ENCODE results near the gene SORCS2.

SORCS2 gene

GRCh38 chr4:7632341-7632740 lies 440.0 kb downstream of the SORCS2 start:
- TF ChIP-seq, protein P1, sequence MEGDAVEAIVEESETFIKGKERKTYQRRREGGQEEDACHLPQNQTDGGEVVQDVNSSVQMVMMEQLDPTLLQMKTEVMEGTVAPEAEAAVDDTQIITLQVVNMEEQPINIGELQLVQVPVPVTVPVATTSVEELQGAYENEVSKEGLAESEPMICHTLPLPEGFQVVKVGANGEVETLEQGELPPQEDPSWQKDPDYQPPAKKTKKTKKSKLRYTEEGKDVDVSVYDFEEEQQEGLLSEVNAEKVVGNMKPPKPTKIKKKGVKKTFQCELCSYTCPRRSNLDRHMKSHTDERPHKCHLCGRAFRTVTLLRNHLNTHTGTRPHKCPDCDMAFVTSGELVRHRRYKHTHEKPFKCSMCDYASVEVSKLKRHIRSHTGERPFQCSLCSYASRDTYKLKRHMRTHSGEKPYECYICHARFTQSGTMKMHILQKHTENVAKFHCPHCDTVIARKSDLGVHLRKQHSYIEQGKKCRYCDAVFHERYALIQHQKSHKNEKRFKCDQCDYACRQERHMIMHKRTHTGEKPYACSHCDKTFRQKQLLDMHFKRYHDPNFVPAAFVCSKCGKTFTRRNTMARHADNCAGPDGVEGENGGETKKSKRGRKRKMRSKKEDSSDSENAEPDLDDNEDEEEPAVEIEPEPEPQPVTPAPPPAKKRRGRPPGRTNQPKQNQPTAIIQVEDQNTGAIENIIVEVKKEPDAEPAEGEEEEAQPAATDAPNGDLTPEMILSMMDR (IDR thresholded peaks at IDR 0.05; ENCODE audit: extremely low read depth, missing control alignments), result no peak
- no peak for DNase-seq (ENCODE audit: low spot score)

- no peak for DNase-seq (ENCODE audit: low spot score)
Measured at GRCh38 chr4:7632971-7633370, 440.6 kb downstream of the SORCS2 start.

GRCh38 chr4:7634661-7635251 lies 442.4 kb downstream of the SORCS2 start:
- no peak for DNase-seq (ENCODE audit: low spot score)
- TF ChIP-seq, protein P1 (IDR thresholded peaks at IDR 0.05; ENCODE audit: extremely low read depth, missing control alignments), result no peak

More at GRCh38 chr4:7632971-7633370, 440.6 kb downstream of the SORCS2 start:
- TF ChIP-seq, protein P1 (IDR thresholded peaks at IDR 0.05; ENCODE audit: extremely low read depth, missing control alignments), result no peak

DNA sequence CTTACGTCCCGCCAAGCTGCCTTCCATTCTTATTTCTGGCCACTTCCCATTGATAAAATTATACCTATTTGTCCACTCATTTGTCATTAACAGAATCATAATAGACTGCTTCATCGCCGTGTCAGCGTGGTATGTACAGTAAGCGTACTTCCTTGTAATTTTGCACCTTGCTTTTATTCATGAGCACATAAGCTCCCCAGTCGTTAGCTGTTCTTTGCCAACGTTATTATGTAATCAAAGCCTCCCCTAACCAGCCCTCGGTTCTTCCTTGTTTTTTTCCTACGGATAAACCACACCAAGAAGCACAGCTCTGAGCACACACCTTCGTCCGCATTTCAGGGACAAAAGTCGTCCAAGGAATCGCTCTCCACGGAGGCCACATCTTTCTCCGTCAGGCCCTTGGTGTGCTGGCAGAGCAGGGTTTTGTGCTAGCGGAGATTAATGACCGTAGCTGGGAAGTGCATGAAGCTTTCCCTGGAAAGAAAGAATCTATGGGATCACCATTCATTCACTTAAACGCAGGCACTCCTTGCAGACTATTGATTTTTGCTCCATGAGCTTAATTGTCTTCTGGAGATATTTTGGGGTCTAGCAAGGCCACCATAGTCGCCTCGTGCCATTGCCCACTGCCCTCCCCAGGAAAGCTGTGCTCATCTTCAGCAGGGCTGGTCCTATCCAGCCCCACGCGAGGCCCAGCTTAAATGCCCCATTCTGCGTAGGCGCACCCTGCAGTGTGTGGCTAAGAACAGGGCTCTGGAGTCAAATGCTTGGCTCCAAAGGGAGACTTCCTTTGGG lies 443.3 kb downstream of the SORCS2 start:
- TF ChIP-seq, protein P1 (IDR thresholded peaks at IDR 0.05; ENCODE audit: extremely low read depth, missing control alignments), result no peak
- no peak for DNase-seq (ENCODE audit: low spot score)

- DNase-seq (ENCODE audit: low spot score), result no peak
- TF ChIP-seq, protein P1 (IDR thresholded peaks at IDR 0.05; ENCODE audit: extremely low read depth, missing control alignments), result no peak
Measured at GRCh38 chr4:7636240-7636508, 443.8 kb downstream of the SORCS2 start.

- TF ChIP-seq, protein P1 (IDR thresholded peaks at IDR 0.05; ENCODE audit: extremely low read depth, missing control alignments), result no peak
- DNase-seq (ENCODE audit: low spot score), result no peak
Measured at GRCh38 chr4:7637139-7637538, 444.8 kb downstream of the SORCS2 start.

GRCh38 chr4:7637971-7638370 lies 445.6 kb downstream of the SORCS2 start:
- TF ChIP-seq, protein P1 (IDR thresholded peaks at IDR 0.05; ENCODE audit: extremely low read depth, missing control alignments), result no peak
- DNase-seq (ENCODE audit: low spot score), result no peak

Data from GM20000 (cell line).